ENCODE data around the gene SLC25A45.
"Not testable (repeated sequence)": the region's sequence is repeated elsewhere in the genome, so short reads cannot be mapped to it uniquely, and the experiment has no call there.

Gene SLC25A45

GRCh38 chr11:65415499-65416340 lies 33.3 kb upstream of the SLC25A45 start:
- peak overlapping the region; percentile 56 for H3K4me3 ChIP-seq (ENCODE audit: low read length)

GRCh38 chr11:65414776-65415498 lies 32.5 kb upstream of the SLC25A45 start:
- peak; percentile 79 for DNase-seq (ENCODE audit: low read depth)
- H3K4me3 ChIP-seq (ENCODE audit: low read length): no peak overlapping the region
- TF ChIP-seq CTCF (conservative IDR thresholded peaks at IDR 0.05; ENCODE audit: low read length): no peak

More at GRCh38 chr11:65415499-65416340, 33.3 kb upstream of the SLC25A45 start:
- no peak for TF ChIP-seq CTCF (conservative IDR thresholded peaks at IDR 0.05; ENCODE audit: low read length)
- DNase-seq (ENCODE audit: low read depth): no peak

- H3K4me3 ChIP-seq (ENCODE audit: low read length); DNase-seq (ENCODE audit: low read depth): not testable (repeated sequence)
Measured at GRCh38 chr11:65413077-65413664, 30.7 kb upstream of the SLC25A45 start.

- H3K4me3 ChIP-seq (ENCODE audit: low read length): no peak overlapping the region
- DNase-seq (ENCODE audit: low read depth): no peak
- no peak for TF ChIP-seq CTCF (conservative IDR thresholded peaks at IDR 0.05; ENCODE audit: low read length)
Measured at GRCh38 chr11:65412271-65413076, 30.0 kb upstream of the SLC25A45 start.

- no peak for TF ChIP-seq CTCF (conservative IDR thresholded peaks at IDR 0.05; ENCODE audit: low read length)
Measured at GRCh38 chr11:65411681-65412070, 29.2 kb upstream of the SLC25A45 start.

GRCh38 chr11:65410936-65411680 lies 28.7 kb upstream of the SLC25A45 start:
- TF ChIP-seq CTCF (conservative IDR thresholded peaks at IDR 0.05; ENCODE audit: low read length): no peak
- H3K4me3 ChIP-seq (ENCODE audit: low read length): no peak overlapping the region
- no peak for DNase-seq (ENCODE audit: low read depth)

More at GRCh38 chr11:65411681-65412070, 29.2 kb upstream of the SLC25A45 start:
- DNase-seq (ENCODE audit: low read depth): no peak
- no peak overlapping the region for H3K4me3 ChIP-seq (ENCODE audit: low read length)
